Neural cell (in vitro differentiated cells): ENCODE results near the gene DIP2C.

Experiments
- CTCF ChIP-seq: fragments of 450-650 bp; IDR thresholded peaks from 2 replicates; pipeline ENCODE4 v1.5.1; 2014; ENCODE audit warnings: antibody characterized with exemption, mild to moderate bottlenecking, moderate library complexity; ENCODE audit not compliant: poor library complexity, severe bottlenecking
- EP300 ChIP-seq: fragments of 450-650 bp; conservative IDR thresholded peaks from 2 replicates; pipeline ENCODE4 v1.6.1; 2014; ENCODE audit warnings: antibody characterized with exemption, mild to moderate bottlenecking, moderate library complexity; ENCODE audit not compliant: poor library complexity, severe bottlenecking
- EZH2 ChIP-seq: fragments of 200-600, 300-800 bp; shearing (Covaris generic), sonication (generic); IDR thresholded peaks from 2 replicates; pipeline ENCODE4 v1.6.1; 2014; ENCODE audit warnings: antibody characterized with exemption, low read length, borderline replicate concordance, mild to moderate bottlenecking; ENCODE audit not compliant: insufficient read depth, poor library complexity, severe bottlenecking
- MXI1 ChIP-seq: fragments of 450-650 bp; conservative IDR thresholded peaks from 2 replicates; pipeline ENCODE4 v1.6.1; 2014; ENCODE audit warnings: antibody characterized with exemption, mild to moderate bottlenecking; ENCODE audit not compliant: poor library complexity, severe bottlenecking
- POLR2AphosphoS5 ChIP-seq: IDR thresholded peaks from 2 replicates; pipeline ENCODE4 v1.6.1; 2012
- RAD21 ChIP-seq: fragments of 450-650 bp; conservative IDR thresholded peaks from 2 replicates; pipeline ENCODE4 v1.6.1; 2014; ENCODE audit warnings: antibody characterized with exemption, mild to moderate bottlenecking, moderate library complexity
- SMC3 ChIP-seq: fragments of 450-650 bp; conservative IDR thresholded peaks from 2 replicates; pipeline ENCODE4 v1.6.1; 2014; ENCODE audit warnings: antibody characterized with exemption, mild to moderate bottlenecking, moderate library complexity; ENCODE audit not compliant: poor library complexity
- TAF1 ChIP-seq: IDR thresholded peaks from 2 replicates; pipeline ENCODE4 v1.6.1; 2012; ENCODE audit warnings: low read depth
- TF ChIP-seq, protein P1 (sequence below): IDR thresholded peaks from 2 replicates; pipeline ENCODE4 v1.6.1; 2012; ENCODE audit warnings: borderline replicate concordance

- TF ChIP-seq RAD21 (no peak), CTCF (no peak), EZH2 (no peak), POLR2AphosphoS5 (no peak), TAF1 (no peak), SMC3 (no peak), EP300 (no peak), MXI1 (no peak)
- TF ChIP-seq, protein P1, sequence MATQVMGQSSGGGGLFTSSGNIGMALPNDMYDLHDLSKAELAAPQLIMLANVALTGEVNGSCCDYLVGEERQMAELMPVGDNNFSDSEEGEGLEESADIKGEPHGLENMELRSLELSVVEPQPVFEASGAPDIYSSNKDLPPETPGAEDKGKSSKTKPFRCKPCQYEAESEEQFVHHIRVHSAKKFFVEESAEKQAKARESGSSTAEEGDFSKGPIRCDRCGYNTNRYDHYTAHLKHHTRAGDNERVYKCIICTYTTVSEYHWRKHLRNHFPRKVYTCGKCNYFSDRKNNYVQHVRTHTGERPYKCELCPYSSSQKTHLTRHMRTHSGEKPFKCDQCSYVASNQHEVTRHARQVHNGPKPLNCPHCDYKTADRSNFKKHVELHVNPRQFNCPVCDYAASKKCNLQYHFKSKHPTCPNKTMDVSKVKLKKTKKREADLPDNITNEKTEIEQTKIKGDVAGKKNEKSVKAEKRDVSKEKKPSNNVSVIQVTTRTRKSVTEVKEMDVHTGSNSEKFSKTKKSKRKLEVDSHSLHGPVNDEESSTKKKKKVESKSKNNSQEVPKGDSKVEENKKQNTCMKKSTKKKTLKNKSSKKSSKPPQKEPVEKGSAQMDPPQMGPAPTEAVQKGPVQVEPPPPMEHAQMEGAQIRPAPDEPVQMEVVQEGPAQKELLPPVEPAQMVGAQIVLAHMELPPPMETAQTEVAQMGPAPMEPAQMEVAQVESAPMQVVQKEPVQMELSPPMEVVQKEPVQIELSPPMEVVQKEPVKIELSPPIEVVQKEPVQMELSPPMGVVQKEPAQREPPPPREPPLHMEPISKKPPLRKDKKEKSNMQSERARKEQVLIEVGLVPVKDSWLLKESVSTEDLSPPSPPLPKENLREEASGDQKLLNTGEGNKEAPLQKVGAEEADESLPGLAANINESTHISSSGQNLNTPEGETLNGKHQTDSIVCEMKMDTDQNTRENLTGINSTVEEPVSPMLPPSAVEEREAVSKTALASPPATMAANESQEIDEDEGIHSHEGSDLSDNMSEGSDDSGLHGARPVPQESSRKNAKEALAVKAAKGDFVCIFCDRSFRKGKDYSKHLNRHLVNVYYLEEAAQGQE, result no peak
These were observed 123.1 kb downstream of the DIP2C start for GRCh38 chr10:566241-566885.
